Spleen (tissue), 7 donors: ENCODE data around the gene PDE2A.

Experiments used
- POLR2A ChIP-seq, 3 donors: fragments of 450-650 bp; IDR thresholded peaks; one replicate each; pipeline ENCODE4 v1.5.1; 2017; ENCODE audit warnings: antibody characterized with exemption in 3 of 3, mild to moderate bottlenecking in 1 of 3
- POLR2AphosphoS5 ChIP-seq, 3 donors: sonication (generic); formaldehyde crosslinking; IDR thresholded peaks; one replicate each; pipeline ENCODE4 v1.5.1; 2017; ENCODE audit warnings: antibody characterized with exemption in 3 of 3
- TF ChIP-seq, protein P1 (sequence below), 11 experiments: fragments of 200-600 bp in 7 of 11; fragments of 450-650 bp in 4 of 11; sonication (generic) in 4 of 11; IDR thresholded peaks in 8 of 11; conservative IDR thresholded peaks in 3 of 11; 1 replicate in 7 of 11; 2 replicates in 4 of 11; pipeline versions ENCODE4 v1.4.0 to v1.8.0; 2016 to 2021; ENCODE audit warnings: antibody characterized with exemption in 11 of 11, inconsistent platforms in 4 of 11, mild to moderate bottlenecking in 1 of 11
- donor health status: DM: no; HTN: no; CAD: no; lungs with moderate emphysema.
- donor health status: DM: no; HTN: no; CAD: no.
- donor health status: DM: no; HTN: no; CAD: no.

DNA sequence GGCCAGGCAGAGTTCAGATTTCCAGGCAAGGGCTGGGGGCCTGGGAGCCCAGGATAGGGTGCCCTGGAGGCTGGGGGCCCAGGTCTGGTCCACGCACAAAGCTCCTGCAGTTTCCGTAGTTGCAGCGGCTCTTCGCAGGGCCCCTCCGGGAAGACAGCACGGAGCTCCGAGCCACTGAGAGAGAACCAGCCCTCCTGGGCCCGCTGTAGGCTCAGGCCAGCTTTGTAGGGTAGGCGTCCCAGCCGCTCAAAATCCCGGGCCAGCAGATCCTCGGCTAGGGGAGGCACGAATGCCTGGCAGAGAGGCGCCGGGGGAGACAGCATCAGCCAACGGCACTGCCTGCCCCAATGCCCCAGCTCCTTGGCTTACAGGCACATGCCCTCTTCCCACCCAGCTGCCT, 23.6 kb upstream of the PDE2A start:
- TF ChIP-seq, protein P1, sequence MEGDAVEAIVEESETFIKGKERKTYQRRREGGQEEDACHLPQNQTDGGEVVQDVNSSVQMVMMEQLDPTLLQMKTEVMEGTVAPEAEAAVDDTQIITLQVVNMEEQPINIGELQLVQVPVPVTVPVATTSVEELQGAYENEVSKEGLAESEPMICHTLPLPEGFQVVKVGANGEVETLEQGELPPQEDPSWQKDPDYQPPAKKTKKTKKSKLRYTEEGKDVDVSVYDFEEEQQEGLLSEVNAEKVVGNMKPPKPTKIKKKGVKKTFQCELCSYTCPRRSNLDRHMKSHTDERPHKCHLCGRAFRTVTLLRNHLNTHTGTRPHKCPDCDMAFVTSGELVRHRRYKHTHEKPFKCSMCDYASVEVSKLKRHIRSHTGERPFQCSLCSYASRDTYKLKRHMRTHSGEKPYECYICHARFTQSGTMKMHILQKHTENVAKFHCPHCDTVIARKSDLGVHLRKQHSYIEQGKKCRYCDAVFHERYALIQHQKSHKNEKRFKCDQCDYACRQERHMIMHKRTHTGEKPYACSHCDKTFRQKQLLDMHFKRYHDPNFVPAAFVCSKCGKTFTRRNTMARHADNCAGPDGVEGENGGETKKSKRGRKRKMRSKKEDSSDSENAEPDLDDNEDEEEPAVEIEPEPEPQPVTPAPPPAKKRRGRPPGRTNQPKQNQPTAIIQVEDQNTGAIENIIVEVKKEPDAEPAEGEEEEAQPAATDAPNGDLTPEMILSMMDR (IDR thresholded peaks at IDR 0.05 in 8 of 11, conservative IDR thresholded peaks at IDR 0.05 in 3 of 11): no peak
- TF ChIP-seq POLR2A (IDR thresholded peaks at IDR 0.05) (no peak), POLR2AphosphoS5 (IDR thresholded peaks at IDR 0.05) (no peak)
